Tibial nerve (tissue), 4 donors: ENCODE measurements around the gene FAM50A.

Experiments
- EP300 ChIP-seq, 2 donors: sonication (generic); formaldehyde crosslinking; IDR thresholded peaks; one replicate each; pipeline ENCODE4 v1.6.1; 2017; ENCODE audit warnings: antibody characterized with exemption in 2 of 2, mild to moderate bottlenecking in 1 of 2
- TF ChIP-seq, protein P1 (sequence below), 5 experiments: fragments of 200-600 bp in 3 of 5; fragments of 450-650 bp in 2 of 5; sonication (generic) in 3 of 5; IDR thresholded peaks; one replicate each; pipeline ENCODE4 v1.5.1; 2016 to 2019; ENCODE audit warnings: antibody characterized with exemption in 5 of 5, mild to moderate bottlenecking in 3 of 5, moderate library complexity in 2 of 5

DNA sequence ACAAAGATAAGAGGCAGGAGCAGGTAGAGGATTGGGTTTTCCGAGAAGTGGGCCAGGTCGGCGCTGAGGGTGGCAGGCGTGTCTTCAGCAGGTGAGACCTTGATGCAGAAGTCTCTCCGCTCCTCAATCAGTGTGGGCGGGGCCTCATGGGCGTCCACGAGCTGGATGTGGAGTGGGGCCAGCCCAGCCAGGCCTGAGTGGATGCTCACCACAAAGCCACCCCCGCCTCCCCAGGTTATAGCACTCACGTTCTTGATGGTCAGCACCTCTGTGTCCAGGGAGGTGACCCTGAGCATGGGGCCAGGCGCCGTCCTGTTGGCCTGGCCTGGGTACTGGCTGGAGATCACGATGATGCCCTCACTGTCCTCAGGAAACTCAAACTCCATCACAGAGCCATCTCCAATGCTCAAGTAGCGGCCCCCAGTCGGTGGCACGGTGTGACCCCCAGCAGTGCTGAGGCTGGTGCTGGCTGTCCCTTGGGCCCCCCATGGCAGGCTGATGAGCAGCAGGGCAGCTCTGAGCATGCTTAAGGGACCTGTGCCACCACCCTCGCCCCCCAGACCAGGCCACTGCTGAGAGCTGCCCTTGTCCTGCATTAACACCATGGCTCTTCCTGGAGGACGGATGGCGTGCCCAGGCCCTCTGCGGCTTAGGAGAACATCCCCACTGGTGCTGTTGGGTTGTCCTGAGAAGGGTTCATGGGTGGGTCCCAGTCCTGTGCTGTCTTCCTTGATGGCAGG is 44.6 kb downstream of the FAM50A start:
- TF ChIP-seq, protein P1, sequence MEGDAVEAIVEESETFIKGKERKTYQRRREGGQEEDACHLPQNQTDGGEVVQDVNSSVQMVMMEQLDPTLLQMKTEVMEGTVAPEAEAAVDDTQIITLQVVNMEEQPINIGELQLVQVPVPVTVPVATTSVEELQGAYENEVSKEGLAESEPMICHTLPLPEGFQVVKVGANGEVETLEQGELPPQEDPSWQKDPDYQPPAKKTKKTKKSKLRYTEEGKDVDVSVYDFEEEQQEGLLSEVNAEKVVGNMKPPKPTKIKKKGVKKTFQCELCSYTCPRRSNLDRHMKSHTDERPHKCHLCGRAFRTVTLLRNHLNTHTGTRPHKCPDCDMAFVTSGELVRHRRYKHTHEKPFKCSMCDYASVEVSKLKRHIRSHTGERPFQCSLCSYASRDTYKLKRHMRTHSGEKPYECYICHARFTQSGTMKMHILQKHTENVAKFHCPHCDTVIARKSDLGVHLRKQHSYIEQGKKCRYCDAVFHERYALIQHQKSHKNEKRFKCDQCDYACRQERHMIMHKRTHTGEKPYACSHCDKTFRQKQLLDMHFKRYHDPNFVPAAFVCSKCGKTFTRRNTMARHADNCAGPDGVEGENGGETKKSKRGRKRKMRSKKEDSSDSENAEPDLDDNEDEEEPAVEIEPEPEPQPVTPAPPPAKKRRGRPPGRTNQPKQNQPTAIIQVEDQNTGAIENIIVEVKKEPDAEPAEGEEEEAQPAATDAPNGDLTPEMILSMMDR (IDR thresholded peaks at IDR 0.05): no peak
- no peak for TF ChIP-seq EP300 (IDR thresholded peaks at IDR 0.05)
